NT2/D1 (cell line): ENCODE results near the gene MCU.

Source experiments
- DNase-seq: peaks from one replicate; pipeline ENCODE4 v3.0.0-alpha.2; 2011; ENCODE audit warnings: low read depth, low spot score
- H3K27me3 ChIP-seq: 2 replicates; pipeline ENCODE4 v1.6.0; 2011; ENCODE audit warnings: mild to moderate bottlenecking; ENCODE audit not compliant: insufficient read length, insufficient read depth
- H3K36me3 ChIP-seq: 2 replicates; pipeline ENCODE4 v1.6.1; 2011; ENCODE audit warnings: mild to moderate bottlenecking, low read length, mixed read lengths; ENCODE audit not compliant: insufficient read depth, insufficient read length
- H3K4me1 ChIP-seq: 2 replicates; pipeline ENCODE4 v1.5.1; 2011; ENCODE audit not compliant: insufficient read depth, insufficient read length
- H3K4me3 ChIP-seq: 2 replicates; pipeline ENCODE4 v1.5.1; 2011; ENCODE audit warnings: low read depth; ENCODE audit not compliant: insufficient read length
- H3K9ac ChIP-seq: 2 replicates; pipeline ENCODE4 v1.6.0; 2011; ENCODE audit warnings: low read depth; ENCODE audit not compliant: insufficient read length
- H3K9me3 ChIP-seq: 2 replicates; pipeline ENCODE4 v1.5.1; 2011; ENCODE audit warnings: mild to moderate bottlenecking, low read length; ENCODE audit not compliant: insufficient read depth
- SUZ12 ChIP-seq: IDR thresholded peaks from 2 replicates; pipeline ENCODE4 v1.6.1; 2011; ENCODE audit not compliant: insufficient read length, insufficient read depth; ENCODE audit errors: extremely low read depth
- YY1 ChIP-seq: IDR thresholded peaks from 2 replicates; pipeline ENCODE4 v1.6.1; 2011; ENCODE audit not compliant: insufficient read length, insufficient read depth
- ZNF274 ChIP-seq: IDR thresholded peaks from 2 replicates; pipeline ENCODE4 v1.6.1; 2011; ENCODE audit warnings: mild to moderate bottlenecking, low read depth, low read length

Gene MCU

DNA sequence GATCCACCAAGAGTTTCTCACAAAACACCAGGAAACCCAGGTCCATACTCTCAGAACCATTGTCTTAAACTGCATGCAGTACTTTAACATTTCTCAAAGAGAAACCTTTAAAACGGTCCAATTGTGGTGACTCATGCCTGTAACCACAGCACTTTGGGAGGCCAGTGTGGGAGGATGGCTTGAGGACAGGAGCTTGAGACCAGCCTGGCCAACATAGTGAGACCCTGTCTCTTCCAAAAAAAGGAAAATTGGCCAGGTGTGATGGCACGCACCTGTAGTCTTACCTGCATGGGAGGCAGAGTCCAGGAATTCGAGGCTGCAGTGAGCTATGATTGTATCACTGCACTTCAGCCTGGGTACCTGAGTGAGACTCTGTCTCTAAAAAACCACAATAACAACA, 104.1 kb downstream of the MCU start:
- H3K9ac ChIP-seq, result no peak overlapping the region
- no peaks in the 10 kb centered on the region for H3K9me3 ChIP-seq
- no peak for DNase-seq
- no peak for TF ChIP-seq ZNF274
- TF ChIP-seq SUZ12, result no peak
- no peak for TF ChIP-seq YY1
- no peak overlapping the region for H3K4me3 ChIP-seq
- no peaks in the 10 kb centered on the region for H3K36me3 ChIP-seq
- peaks cover 3% of the 10 kb centered on the region for H3K4me1 ChIP-seq
- H3K27me3 ChIP-seq, result no peaks in the 10 kb centered on the region

DNA sequence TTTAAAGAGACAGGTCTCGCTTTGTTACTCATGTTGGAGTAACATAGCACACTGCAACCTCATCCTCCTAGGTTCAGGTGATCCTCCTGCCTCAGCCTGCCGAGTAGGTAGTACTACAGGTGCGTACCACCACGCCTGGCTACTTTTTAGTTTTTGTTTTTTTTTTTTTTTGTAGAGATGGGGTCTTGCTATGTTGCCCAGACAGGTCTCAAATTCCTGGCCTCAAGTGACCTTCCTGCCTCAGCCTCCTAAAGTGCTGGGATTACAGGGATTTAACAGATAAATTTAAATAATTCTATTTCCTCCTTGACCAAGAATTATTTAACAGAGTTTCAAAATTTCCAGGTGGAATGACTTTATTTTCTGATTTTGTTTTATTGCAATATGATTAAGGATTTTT, 104.6 kb downstream of the MCU start:
- DNase-seq, result no peak

DNA sequence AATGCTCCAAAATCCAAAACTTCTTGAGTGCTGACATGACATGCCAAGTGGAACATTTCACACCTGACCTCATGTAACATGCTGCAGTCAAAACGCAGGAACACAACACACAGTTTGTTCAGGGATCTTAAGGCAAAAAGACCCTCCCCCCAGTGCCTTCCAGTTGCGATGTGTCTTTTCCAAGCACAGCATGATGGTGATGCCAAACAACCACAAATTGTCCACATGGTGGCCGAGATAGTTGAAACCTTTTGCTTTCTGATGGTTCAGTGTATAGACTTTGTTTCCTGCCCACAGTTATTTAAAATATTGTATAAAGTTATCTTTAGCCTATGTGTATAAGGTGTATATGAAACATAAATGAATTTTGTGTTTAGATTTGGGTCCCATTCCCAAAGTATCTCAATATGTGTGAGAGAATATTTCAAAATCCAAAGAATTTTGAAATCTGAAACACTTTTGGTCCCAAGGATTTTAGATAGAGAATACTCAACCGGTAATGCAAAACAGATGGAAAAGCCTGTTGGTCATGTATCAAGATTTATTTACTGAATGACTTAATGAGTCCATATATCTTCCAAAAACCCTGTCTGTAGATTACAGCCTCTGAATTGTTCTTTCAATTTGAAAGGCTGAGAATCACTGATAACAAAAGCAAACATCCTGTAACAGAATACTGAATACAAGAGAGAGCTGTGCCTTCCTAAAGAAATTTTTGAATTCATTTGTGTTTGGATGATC, 108.2 kb downstream of the MCU start:
- H3K27me3 ChIP-seq, result no peaks in the 10 kb centered on the region
- no peaks in the 10 kb centered on the region for H3K9me3 ChIP-seq
- H3K36me3 ChIP-seq, result no peaks in the 10 kb centered on the region
- no peaks in the 10 kb centered on the region for H3K4me1 ChIP-seq
- H3K9ac ChIP-seq, result no peak overlapping the region
- TF ChIP-seq SUZ12 (no peak), ZNF274 (no peak), YY1 (no peak)
- H3K4me3 ChIP-seq, result no peak overlapping the region
- no peak for DNase-seq

More for the DNA sequence above, 104.6 kb downstream of the MCU start:
- Histone ChIP-seq H3K27me3 (no peaks in the 10 kb centered on the region), H3K4me1 (peaks cover 3% of the 10 kb centered on the region), H3K9me3 (no peaks in the 10 kb centered on the region), H3K9ac (no peak overlapping the region), H3K36me3 (no peaks in the 10 kb centered on the region), H3K4me3 (no peak overlapping the region)
- TF ChIP-seq ZNF274, result no peak
- TF ChIP-seq SUZ12, result no peak
- TF ChIP-seq YY1, result no peak

DNA sequence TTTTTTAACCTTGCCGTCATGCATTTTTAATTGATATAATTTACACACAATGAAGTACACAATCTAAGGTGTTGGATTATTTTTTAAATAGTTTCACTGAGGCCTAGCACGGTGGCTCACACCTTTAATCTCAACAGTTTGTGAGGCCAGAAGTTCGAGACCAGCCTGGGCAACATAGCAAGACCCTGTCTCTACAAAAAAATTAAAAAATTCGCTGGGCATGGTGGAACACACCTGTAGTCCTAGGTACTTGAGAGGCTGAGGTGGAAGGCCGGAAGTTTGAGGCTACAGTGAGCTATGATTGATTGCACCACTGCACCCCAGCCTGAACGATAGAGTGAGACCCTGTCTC, 108.8 kb downstream of the MCU start:
- no peak overlapping the region for H3K4me3 ChIP-seq
- no peaks in the 10 kb centered on the region for H3K36me3 ChIP-seq
- no peaks in the 10 kb centered on the region for H3K27me3 ChIP-seq
- TF ChIP-seq SUZ12, result no peak
- no peak for TF ChIP-seq YY1
- TF ChIP-seq ZNF274, result no peak
- no peaks in the 10 kb centered on the region for H3K9me3 ChIP-seq
- no peaks in the 10 kb centered on the region for H3K4me1 ChIP-seq
- no peak overlapping the region for H3K9ac ChIP-seq
- DNase-seq, result no peak

DNA sequence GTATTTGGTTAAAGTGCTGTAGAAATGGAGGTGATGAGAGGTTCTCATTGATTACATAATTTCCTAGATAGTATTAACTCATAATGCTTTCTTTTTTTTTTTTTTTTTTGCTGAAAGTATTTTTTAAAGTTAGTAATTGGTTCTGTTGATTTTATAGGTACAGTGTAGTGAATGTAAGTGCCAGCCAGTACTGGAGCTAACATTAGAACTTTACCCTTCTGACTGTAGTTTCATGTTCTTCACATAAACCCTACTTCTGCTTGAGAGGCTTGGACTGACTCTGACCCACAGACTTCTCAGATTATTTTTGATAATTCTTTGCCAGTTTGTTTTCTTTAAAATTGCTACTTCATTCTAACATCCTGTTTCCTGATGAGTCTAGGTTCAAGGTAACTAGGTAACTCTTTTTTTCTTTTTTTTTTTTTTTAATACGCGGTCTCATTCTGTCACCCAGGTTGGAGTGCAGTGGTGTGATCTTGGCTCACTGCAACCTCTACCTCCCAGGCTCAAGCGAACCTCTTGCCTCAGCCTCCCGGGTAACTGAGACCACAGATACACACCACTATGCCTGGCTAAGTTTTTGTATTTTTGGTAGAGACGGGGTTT, 109.4 kb downstream of the MCU start:
- H3K4me3 ChIP-seq, result no peak overlapping the region
- no peaks in the 10 kb centered on the region for H3K27me3 ChIP-seq
- no peak for DNase-seq
- H3K9ac ChIP-seq, result no peak overlapping the region
- H3K4me1 ChIP-seq, result no peaks in the 10 kb centered on the region
- TF ChIP-seq SUZ12 (no peak), YY1 (no peak), ZNF274 (no peak)
- no peaks in the 10 kb centered on the region for H3K9me3 ChIP-seq
- H3K36me3 ChIP-seq, result no peaks in the 10 kb centered on the region

DNA sequence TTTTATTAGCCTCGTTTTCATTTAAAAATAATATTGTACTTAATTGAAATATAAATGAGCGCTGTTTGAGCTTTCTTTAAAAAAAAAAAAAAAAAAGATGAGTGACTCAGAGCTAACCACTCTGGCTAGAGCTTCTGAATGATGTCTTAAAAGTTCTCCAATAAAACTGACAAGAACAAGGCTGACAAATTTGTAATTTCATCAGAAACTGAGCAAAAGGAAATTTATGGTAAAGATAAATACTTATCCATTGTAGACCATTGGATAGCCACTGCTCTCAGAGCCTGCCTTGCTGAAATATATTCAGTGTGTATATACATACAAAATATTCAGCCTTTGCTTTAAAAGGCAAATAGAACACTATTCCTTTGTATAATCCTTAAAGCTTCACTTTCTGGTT, 110.4 kb downstream of the MCU start:
- DNase-seq, result no peak
- Histone ChIP-seq H3K9me3 (no peaks in the 10 kb centered on the region), H3K9ac (no peak overlapping the region), H3K36me3 (no peaks in the 10 kb centered on the region), H3K4me3 (no peak overlapping the region), H3K27me3 (no peaks in the 10 kb centered on the region), H3K4me1 (no peaks in the 10 kb centered on the region)
- TF ChIP-seq ZNF274, result no peak
- TF ChIP-seq SUZ12, result no peak
- no peak for TF ChIP-seq YY1

DNA sequence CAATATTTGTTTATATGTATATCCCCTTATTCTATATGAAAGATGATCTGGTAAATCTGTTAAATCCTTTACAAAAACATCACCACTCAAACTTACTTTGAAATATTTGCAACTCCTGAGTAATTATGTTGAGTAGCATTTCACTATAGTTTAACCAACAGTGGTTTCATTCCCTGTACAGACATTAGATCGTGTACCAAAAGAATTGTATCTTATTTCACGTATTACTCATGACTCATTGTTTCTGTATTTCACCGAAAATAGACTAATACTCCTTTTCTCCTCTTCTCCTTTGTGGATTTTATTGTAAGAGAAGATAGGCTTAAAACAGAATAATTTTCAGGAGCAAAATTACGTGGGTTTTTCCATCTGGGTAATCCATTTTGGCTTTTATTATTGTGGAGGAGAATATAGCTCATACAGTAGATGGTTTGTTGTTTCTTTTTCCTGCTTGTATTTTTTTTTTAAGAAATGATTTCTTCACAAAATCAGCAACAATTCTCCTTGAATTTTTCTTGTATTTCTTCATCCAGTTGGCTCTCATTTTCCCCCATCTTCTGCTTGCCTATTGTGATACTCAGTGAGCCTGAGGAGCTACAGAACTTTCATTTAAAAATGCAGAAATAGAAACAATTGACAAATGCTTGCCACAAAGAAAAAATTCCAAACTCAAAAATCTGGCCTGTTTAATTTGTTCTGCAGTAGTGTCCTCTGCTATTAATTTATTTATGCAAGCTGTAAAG, 111.0 kb downstream of the MCU start:
- DNase-seq, result no peak
- H3K27me3 ChIP-seq, result no peaks in the 10 kb centered on the region
- H3K4me3 ChIP-seq, result no peak overlapping the region
- no peak overlapping the region for H3K9ac ChIP-seq
- no peaks in the 10 kb centered on the region for H3K4me1 ChIP-seq
- H3K36me3 ChIP-seq, result no peaks in the 10 kb centered on the region
- no peaks in the 10 kb centered on the region for H3K9me3 ChIP-seq
- TF ChIP-seq ZNF274 (no peak), SUZ12 (no peak), YY1 (no peak)
